ENCODE results near the gene ZBTB11.

GRCh38 chr3:101625879-101626278 is 51.1 kb downstream of the ZBTB11 start:
- no peak for TF ChIP-seq EZH2 (IDR thresholded peaks at IDR 0.05; ENCODE audit: borderline replicate concordance)
- TF ChIP-seq CTCF (IDR thresholded peaks at IDR 0.05; ENCODE audit: poor library complexity), result no peak
- no peak for TF ChIP-seq EZH2phosphoT487 (IDR thresholded peaks at IDR 0.05; ENCODE audit: low read depth, severe bottlenecking, unreplicated experiment)

Measured in hepatocyte (in vitro differentiated cells).